ENCODE results near the gene RGS11.

The RGS11 gene

DNA sequence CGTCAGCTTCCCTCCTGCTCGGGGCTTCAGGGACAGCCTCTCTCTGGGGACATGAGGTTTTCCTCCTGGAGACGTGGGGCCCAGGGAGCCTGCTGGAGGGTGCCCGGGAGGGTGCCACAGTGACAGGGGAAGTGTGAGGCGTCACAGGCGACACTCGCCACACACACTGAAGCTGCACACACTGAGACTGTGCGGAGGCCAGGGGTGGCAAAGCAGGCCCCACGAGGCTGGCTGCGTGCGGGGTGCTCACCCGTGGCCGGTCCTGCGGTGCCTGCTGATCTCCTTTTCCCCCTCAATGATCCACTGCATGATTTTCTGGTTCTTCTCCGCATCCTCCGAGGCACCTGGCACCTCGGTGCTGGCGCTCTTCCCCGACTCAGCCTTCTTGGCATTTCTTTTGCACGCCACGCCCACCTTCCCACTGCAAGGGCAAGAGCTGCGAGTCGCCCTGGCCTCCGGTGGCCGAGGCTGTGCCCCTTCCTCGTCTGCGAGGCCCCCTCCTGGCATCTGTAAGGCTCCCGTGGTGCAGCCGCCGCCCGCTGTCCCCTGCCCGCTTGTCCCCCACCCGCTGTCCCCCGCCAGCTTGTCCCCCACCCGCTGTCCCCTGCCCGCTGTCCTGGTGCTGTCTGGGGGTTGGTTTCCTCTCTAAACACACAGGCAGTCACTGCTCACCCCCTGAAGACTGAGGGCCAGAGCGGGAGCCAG, 21.2 kb upstream of the RGS11 start:
- DNase-seq (ENCODE audit: low read depth in 2 of 2): no peak

DNA sequence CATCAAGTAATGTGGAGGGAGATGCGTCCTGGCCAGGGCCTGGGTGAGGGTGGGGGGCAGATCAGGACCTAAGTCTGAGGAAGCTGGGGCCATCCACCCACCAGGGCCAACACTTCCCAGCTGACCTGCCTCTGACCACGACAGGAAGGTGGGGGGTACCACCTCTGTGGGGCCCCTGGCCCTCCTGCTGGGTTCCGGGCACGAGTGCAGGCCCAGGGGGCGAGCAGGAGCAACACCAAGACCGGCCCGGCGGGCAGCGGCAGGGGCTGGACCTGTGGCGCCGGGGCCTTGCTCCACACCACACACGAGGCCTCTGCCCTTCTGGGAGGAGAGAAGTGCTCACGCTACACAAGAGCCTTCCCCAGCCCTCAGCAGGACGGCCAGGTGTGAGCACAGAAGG, 20.5 kb upstream of the RGS11 start:
- DNase-seq (ENCODE audit: low read depth in 2 of 2): no peak

DNA sequence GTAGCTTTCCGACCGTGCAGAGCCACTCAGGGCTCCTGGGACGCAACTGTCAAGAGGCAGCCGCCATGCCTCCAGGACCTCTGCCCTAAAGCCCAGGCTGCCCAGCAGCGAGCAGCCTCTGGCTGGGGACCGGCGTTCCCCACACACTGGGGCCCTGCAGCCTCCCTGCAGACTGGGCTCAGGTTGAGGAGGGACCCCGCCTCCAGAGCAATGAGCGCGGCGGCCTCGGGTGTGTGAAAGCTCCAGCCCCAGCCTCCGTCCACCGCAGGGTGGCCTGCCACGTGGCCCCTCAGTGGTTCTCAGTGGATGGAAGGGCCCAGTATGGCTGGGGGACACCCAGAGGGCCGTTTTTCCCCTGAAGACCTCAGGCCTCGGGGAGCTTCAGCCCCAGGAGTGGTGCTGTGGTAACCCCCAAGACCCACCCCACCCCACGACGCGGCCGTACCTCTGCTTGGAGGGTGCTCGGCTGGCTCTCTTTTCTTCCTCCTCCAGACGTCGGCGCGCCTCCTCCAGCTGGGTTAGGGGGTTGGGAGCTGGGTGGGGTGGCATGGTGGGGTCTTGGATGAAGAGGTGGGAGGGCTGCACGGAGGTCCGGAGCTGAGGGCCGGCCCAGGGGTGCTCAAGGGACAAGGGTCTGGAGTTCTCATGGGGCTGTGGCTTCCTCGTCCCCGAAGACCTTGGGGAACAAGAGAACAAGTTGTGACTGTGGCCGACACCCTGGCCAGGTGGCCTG, 17.5 kb upstream of the RGS11 start:
- no peak for DNase-seq (ENCODE audit: low read depth in 2 of 2)

DNA sequence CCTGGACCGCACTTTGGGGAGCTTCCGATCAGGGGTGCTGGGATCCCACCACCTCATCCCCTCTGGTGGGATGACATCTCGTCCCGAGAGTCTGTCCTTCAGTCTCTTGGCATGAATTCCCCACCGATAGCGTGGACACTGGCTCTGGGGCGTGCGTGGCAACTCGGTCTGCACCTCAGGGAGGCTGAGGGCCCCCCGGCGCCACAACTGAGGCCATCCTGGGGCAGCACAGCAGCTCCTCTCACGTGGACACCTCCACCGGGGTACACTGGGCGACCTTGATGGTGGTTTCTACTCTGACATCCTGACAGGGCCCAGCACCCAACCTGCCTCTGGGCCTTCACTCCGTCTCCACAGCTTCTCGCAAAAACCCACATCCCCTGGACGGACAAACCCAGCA, 15.8 kb upstream of the RGS11 start:
- no peak for DNase-seq (ENCODE audit: low read depth in 2 of 2)

GRCh38 chr16:290681-291405, 15.1 kb upstream of the RGS11 start:
- no peak for DNase-seq (ENCODE audit: low read depth in 2 of 2)

DNA sequence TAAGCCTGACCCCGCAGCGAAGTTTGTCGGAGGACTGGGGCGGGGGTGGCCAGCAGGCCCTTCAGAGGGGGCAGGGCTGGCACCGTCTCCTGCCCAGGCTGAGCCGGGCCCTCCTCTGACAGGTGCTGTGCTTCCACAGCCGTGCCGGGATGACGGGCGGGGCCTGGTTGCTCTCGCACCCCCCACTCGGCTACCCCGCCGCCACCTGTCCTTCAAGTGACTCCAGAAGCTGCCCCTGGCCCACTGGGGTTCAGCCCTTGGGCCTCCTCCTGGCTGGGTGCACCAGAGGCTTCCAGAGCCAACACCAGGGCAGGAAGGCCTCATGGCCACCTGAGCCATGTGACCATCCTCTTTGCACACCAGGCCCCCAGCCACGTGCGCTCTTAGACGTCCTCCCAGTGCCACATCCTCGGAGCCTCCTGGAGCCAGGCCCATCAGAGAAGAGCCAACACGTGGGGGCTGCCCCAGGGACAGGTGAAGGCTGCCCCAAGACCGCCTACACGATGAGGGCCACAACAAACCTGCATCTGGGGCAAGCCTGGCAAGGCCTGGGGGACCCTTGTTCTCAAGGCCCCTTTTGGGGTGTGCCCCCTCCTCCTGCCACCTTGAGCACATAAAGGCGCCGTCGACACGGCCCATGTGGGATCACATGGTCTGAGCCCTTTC, 14.4 kb upstream of the RGS11 start:
- no peak for DNase-seq (ENCODE audit: low read depth in 2 of 2)

DNA sequence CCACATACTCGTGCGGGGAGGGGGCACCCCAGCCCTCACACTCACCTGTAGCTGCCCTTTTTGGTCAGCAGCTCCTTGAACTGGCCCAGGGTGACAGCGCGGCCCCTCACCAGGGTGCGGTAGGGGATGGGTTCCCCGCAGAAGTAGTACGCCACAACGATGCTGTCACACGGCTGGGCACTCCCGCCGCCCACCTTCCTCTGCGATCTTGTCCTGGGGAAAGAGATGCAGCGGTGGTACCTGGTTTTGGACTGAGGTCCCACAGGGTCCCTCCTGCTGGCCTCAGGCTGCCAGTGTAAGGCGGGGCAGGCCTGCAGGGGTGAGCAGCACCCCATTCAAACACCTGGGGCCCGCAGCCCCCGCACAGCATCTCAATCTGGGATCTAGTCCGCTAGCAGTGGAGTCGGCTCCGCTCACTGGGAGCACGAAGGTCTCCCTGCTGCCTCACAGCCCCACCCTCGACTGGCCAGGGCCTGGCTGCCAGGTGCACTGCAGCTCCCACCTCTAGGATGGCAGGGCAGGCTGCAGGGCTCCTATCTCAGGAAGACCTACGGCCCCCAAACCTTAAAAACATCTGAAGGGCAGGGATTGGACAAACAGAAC, 13.8 kb upstream of the RGS11 start:
- no peak for DNase-seq (ENCODE audit: low read depth in 2 of 2)

GRCh38 chr16:287981-288920, 12.5 kb upstream of the RGS11 start:
- DNase-seq (ENCODE audit: low read depth in 2 of 2): no peak

DNA sequence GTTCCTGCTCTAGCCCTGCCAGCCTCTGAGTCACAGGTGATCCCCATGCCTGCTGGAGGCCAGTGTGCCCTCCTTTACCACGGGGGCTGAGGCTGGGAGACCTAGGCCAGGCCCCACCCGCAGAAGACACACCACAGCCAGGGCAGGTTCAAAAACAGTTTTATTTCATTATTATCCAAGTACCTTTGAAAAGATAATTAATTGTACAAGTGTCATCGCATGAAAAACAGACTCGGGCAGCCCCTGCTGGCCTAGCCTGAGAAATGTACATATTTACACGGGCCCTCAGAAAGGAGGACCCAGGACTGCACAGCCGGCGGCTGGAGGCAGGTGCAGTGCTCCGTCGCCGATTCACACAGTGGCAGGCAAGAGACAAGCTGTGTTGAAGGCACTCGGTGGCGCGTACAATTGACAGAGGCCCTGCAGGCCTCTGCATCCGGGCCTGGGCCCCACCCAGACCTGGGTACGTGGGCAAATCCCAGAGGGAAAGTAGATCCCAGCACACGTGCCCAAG, 11.6 kb upstream of the RGS11 start:
- no peak for DNase-seq (ENCODE audit: low read depth in 2 of 2)

- no peak for DNase-seq (ENCODE audit: low read depth in 2 of 2)
Observed at GRCh38 chr16:286491-287297, 10.9 kb upstream of the RGS11 start.

- no peak for DNase-seq (ENCODE audit: low read depth in 2 of 2)
Observed at GRCh38 chr16:285146-286055, 9.7 kb upstream of the RGS11 start.

DNA sequence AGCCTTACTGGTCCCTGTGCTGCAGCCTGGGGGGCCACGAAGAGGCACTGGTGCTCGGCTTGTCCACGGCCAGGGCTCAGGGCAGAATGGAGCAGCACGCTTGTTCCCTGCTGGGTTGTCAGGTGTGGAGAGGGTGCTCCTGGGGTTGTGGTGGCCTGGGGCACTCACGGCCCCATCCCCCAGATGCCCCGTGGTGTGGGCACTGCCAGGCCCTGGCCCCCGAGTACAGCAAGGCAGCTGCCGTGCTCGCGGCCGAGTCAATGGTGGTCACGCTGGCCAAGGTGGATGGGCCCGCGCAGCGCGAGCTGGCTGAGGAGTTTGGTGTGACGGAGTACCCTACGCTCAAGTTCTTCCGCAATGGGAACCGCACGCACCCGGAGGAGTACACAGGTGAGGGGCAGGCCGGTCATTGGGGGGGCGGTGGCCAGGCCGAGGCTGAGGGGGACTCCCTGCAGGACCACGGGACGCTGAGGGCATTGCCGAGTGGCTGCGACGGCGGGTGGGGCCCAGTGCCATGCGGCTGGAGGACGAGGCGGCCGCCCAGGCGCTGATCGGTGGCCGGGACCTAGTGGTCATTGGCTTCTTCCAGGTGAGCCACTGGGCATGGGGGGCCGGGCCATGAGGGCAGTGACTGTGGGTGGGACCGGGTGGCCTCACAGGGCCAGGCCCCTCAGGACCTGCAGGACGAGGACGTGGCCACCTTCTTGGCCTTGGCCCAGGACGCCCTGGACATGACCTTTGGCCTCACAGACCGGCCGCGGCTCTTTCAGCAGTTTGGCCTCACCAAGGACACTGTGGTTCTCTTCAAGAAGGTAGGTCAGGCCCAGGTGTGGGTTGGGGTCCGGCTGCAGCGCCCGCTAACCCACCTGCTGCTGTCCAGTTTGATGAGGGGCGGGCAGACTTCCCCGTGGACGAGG, 8.7 kb upstream of the RGS11 start:
- no peak for DNase-seq (ENCODE audit: low read depth in 2 of 2)

GRCh38 chr16:283033-283805, 7.5 kb upstream of the RGS11 start, which contains the start of gene PDIA2:
Gene PDIA2 (plus strand): TSS chr16:283164. CDS start chr16:283170, 6 bp downstream.
- DNase-seq (ENCODE audit: low read depth in 2 of 2): no peak

- DNase-seq (ENCODE audit: low read depth in 2 of 2): no peak
Observed at GRCh38 chr16:282491-282890, 6.7 kb upstream of the RGS11 start.

DNA sequence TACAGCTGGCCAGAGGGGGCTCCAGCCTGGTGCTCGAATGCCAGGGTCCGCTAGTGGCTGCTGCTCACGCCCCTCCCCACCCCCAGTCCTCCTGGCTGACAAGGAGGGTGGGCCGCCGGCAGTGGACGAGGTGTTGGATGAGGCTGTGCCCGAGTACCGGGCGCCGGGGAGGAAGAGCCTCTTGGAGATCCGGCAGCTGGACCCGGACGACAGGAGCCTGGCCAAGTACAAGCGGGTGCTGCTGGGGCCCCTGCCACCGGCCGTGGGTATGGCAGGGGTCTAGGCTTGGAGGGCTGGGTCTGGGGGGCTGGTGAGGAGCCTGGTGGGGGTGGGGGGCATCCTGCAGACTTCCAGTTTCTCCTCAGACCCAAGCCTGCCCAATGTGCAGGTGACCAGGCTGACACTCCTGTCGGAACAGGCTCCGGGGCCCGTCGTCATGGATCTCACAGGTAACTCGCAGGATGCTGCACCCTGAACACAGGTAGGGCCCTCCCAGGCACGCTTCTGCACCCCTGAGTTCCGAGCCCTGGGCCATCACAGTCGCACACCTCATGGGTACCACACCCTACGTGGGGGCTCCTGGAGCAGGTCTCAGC, 6.0 kb upstream of the RGS11 start:
- no peak for DNase-seq (ENCODE audit: low read depth in 2 of 2)

DNA sequence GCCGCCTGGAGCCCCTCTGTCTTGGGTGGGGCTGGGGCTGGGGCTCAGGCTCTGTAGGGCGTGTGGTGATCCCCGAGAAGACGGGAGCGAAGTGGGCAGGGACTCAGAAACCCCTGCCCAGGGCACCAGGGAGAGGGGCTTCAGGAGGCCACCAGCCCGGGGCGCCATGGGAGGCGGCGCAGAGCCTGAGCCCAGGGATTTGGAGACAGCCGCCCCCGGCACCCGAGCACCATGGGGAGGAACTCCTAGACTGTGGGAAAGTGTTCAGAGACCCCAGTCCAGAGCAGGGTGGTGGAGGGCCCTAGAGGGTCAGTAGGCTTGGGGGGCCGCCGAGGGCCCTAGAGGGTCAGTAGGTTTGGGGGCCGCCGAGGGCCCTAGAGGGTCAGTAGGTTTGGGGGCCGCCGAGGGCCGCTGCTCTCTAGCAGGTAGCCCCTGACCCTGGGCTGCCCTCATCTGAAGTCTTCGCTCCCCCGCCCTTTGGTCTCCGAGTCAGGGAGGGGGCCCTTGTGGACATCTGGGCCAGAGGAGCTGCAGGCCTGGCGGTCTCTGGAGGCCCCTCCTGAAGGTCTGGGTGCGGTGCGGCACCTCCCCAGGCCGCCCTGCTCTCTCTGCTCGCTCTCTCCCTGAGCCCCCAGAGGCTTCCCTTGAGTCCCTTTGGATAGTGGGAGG, 5.4 kb upstream of the RGS11 start:
- DNase-seq (ENCODE audit: low read depth in 2 of 2): no peak

Measured in stimulated activated CD4-positive, alpha-beta T cell treated with anti-CD3 and anti-CD28 coated beads, Interleukin-1b, Interleukin-23, amount 100 ng/mL, for 1 hour (primary cell).